ENCODE measurements around the gene BRD4. TPM values are rescaled to one million over a fixed set of nuclear protein-coding genes. Genes with fewer than 3 reads are reported as not detected.

BRD4 gene
- total RNA-seq, 1 experiment from 2014 or later = 144 TPM

- H4K5ac ChIP-seq (ENCODE audit: insufficient read length, low read depth, low read length) = no peak overlapping the region
- WGBS (ENCODE audit: extremely low coverage, insufficient read length, low lambda C conversion rate) = no CpG with 5 or more reads among the region's 14 CpGs
- no peak overlapping the region for H2BK15ac ChIP-seq (ENCODE audit: low read depth, low read length)
- no peak overlapping the region for H2BK20ac ChIP-seq (ENCODE audit: low read depth, low read length, poor library complexity, severe bottlenecking)
- H4K8ac ChIP-seq (replicated peaks; ENCODE audit: insufficient read length, low read depth, low read length) = no peak overlapping the region
- no peak overlapping the region for H3K9ac ChIP-seq (ENCODE audit: extremely low read depth, insufficient read length, low read length)
- no peak overlapping the region for H3K4me2 ChIP-seq (ENCODE audit: insufficient read depth, insufficient read length, low read length)
- no peaks in the 10 kb centered on the region for H3K23me2 ChIP-seq (ENCODE audit: insufficient read length, low read depth, low read length, poor library complexity, severe bottlenecking)
- TF ChIP-seq, protein P1, sequence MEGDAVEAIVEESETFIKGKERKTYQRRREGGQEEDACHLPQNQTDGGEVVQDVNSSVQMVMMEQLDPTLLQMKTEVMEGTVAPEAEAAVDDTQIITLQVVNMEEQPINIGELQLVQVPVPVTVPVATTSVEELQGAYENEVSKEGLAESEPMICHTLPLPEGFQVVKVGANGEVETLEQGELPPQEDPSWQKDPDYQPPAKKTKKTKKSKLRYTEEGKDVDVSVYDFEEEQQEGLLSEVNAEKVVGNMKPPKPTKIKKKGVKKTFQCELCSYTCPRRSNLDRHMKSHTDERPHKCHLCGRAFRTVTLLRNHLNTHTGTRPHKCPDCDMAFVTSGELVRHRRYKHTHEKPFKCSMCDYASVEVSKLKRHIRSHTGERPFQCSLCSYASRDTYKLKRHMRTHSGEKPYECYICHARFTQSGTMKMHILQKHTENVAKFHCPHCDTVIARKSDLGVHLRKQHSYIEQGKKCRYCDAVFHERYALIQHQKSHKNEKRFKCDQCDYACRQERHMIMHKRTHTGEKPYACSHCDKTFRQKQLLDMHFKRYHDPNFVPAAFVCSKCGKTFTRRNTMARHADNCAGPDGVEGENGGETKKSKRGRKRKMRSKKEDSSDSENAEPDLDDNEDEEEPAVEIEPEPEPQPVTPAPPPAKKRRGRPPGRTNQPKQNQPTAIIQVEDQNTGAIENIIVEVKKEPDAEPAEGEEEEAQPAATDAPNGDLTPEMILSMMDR (conservative IDR thresholded peaks at IDR 0.05) = no peak
- H3K9me3 Mint-ChIP-seq = no peaks in the 10 kb centered on the region
- no peak overlapping the region for H3K23ac ChIP-seq (ENCODE audit: insufficient read length, low read depth, low read length)
- H3K4me1 ChIP-seq (ENCODE audit: insufficient read depth, low read length) = peaks cover 20% of the 10 kb centered on the region; the same call in 1 of the 2 replicates
- no peak overlapping the region for H2BK5ac ChIP-seq (ENCODE audit: insufficient read length, low read length)
- H2AFZ ChIP-seq (ENCODE audit: low read length) = no peak overlapping the region
- peaks cover 14% of the 10 kb centered on the region for H3K79me1 ChIP-seq (ENCODE audit: insufficient read depth, low read depth, low read length, poor library complexity, severe bottlenecking)
- H3K79me2 ChIP-seq (ENCODE audit: insufficient read depth, low read length) = peaks cover 86% of the 10 kb centered on the region
- H3K4me1 Mint-ChIP-seq = peaks cover 76 to 83% of the 10 kb centered on the region in 2 experiments
- no peak overlapping the region for H3K27ac ChIP-seq (ENCODE audit: insufficient read length, low read depth, low read length)
- H3K27me3 Mint-ChIP-seq (ENCODE audit: low read depth) = no peaks in the 10 kb centered on the region
- peak overlapping the region; percentile 64 to 88 (median 72); a peak in 6 of 7 replicates for H3K27ac Mint-ChIP-seq
- 0 out of 5 replicates have a peak overlapping the region, but pooled peaks of 1 of the 2 experiments have one; percentile 25 for H3K4me3 Mint-ChIP-seq
- no peaks in the 10 kb centered on the region for H3K9me3 ChIP-seq (ENCODE audit: control insufficient read depth, low read depth, low read length)
- H3K18ac ChIP-seq (ENCODE audit: insufficient read length, low read depth, low read length) = no peak overlapping the region
- no peak for DNase-seq
- H3T11ph ChIP-seq (ENCODE audit: low read length) = no peak overlapping the region
- no peaks in the 10 kb centered on the region for H4K20me1 ChIP-seq (ENCODE audit: control insufficient read depth, insufficient read depth, insufficient read length)
- H3K56ac ChIP-seq (ENCODE audit: insufficient read length, low read depth, low read length) = no peak overlapping the region
- H3K36me3 Mint-ChIP-seq (ENCODE audit: insufficient read depth in 1 of 3, low read depth in 3 of 3) = no peaks in the 10 kb centered on the region
- H4K91ac ChIP-seq (ENCODE audit: insufficient read length, low read depth, low read length) = no peak overlapping the region
- H3K4ac ChIP-seq (ENCODE audit: low read depth, low read length) = no peak overlapping the region
- H2BK120ac ChIP-seq (ENCODE audit: low read depth, low read length, poor library complexity, severe bottlenecking) = no peak overlapping the region
- H2AK5ac ChIP-seq (ENCODE audit: insufficient read length, low read length) = no peak overlapping the region
- H3K14ac ChIP-seq (ENCODE audit: insufficient read depth, low read length) = peak overlapping the region; percentile 64; the same call in 1 of the 2 replicates
- H3K27me3 ChIP-seq (ENCODE audit: insufficient read depth, low read length) = no peaks in the 10 kb centered on the region
- H2BK12ac ChIP-seq (ENCODE audit: insufficient read length, low read depth, low read length) = no peak overlapping the region
Observed at GRCh38 chr19:15288146-15288963, 44.0 kb downstream of the BRD4 start.
